GM12874 (cell line): Measurements from ENCODE around the gene TUG1.

Experiments used
- CTCF ChIP-seq: IDR thresholded peaks from 2 replicates; pipeline ENCODE4 v1.5.1; 2011; ENCODE audit warnings: low read depth, mild to moderate bottlenecking, control low read depth, low read length, moderate library complexity; ENCODE audit not compliant: insufficient read depth

TUG1 gene

DNA sequence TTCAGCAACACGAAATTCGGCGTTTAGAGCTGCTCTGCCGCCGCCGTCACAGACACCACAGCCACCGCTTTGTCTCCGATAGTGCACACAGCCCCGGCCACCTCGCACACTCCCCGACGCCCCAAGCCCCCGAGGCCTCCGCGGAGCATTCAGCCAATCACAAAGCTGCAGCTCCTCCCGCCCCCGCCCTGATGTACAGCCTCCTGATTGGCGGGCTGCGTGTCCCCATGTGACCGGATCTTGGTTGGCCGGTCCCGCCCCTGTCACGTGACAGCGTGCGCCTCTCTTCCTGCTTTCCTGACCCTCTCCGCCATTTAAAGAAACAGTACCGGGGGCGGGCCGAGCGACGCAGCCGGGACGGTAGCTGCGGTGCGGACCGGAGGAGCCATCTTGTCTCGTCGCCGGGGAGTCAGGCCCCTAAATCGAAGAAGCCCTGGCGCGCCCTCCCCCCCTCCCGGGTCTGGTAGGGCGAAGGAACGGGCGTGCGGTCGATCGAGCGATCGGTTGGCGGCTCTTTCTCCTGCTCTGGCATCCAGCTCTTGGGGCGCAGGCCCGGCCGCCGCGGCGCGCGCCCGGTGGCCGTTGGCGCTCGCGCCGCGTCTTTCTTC, at the start of gene TUG1:
TUG1 (plus strand) TSS at position 342 of the 608 bp plus-strand sequence.
- TF ChIP-seq CTCF: no peak

DNA sequence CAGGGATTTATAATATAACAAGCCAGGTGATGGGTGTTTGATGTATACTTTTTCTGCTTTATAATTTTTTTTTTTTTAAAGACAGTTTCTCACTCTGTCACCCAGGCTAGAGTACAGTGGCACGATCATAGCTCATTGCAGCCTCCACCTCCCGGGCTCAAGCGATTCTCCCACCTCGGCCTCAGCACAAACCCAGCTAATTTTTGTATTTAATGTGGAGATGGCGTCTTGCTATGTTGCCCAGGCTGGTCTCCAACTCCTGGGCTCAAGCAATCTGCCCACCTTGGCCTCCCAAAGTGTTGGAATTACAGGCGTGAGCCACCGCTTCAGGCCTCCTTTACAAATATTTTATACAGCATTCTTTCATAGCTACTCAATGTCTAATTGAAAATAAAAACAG, 49.1 kb upstream of the TUG1 start:
- no peak for TF ChIP-seq CTCF

GRCh38 chr22:30920407-30920806, 48.7 kb upstream of the TUG1 start:
- peak; percentile 85 for TF ChIP-seq CTCF

- no peak for TF ChIP-seq CTCF
These were observed 48.0 kb upstream of the TUG1 start for GRCh38 chr22:30921108-30921507.

GRCh38 chr22:30922151-30922611, 46.9 kb upstream of the TUG1 start:
- no peak for TF ChIP-seq CTCF

- no peak for TF ChIP-seq CTCF
These were observed 45.7 kb upstream of the TUG1 start for GRCh38 chr22:30923168-30923900.

DNA sequence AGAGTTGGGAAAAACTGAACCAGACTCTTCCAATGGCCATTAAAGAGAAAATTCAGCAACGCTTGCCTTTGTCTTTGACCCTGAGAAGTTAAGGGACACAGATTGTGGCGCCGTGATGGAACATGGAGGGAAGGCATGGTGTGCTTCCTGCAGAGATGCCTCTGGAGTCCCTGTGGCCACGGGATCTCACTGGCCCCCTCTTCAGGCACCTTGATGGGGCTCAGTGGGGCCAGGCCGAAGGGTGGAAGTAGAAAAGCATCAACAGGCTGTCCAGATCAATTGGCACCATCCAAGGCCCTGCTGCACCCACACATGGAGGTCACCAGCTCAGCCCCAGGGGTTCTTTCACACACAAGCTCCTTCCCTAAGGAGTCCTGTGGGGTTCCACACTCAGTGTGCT, 43.4 kb upstream of the TUG1 start:
- TF ChIP-seq CTCF: no peak
